GM12892 (cell line): ENCODE results near the gene MYO5A.

Experiments
- POLR2A ChIP-seq: IDR thresholded peaks from 2 replicates; pipeline ENCODE4 v1.6.1; 2011; ENCODE audit warnings: low read depth, low read length, control low read depth
- POLR2AphosphoS5 ChIP-seq: IDR thresholded peaks from 2 replicates; pipeline ENCODE4 v1.6.1; 2011; ENCODE audit warnings: low read depth, low read length, control low read depth

DNA sequence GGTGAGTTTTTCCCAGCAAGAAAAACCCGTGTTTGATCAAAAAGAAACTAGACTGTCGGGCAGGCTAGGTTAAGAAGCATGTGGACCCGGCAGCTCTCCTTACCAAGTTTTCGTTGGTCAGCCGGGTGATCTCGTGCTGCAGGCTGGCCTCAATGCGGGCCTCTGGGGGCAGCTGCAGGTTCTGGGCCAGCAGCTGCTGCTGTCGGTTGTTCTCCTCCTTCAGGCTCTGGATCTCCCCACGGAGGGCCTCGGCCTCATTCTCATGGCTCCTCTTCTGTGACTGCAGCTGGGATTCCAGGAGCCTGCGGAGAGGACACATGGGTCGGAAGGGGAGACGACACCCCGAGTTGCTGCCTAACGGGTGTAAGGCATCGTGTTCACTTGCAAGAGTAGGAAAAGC lies 188.6 kb downstream of the MYO5A start:
- no peak for TF ChIP-seq POLR2A
- TF ChIP-seq POLR2AphosphoS5 = no peak
